Measurements from ENCODE around the gene SLC6A9. TPM values are rescaled to one million over a fixed set of nuclear protein-coding genes. Genes with fewer than 3 reads are reported as not detected.

The SLC6A9 gene
- total RNA-seq, 1 donor from 2014 or later: 29.4 TPM

GRCh38 chr1:43978551-43979260 lies 52.6 kb downstream of the SLC6A9 start, which contains the start of gene B4GALT2:
Gene B4GALT2 (plus strand): TSS chr1:43979210. CDS start chr1:43981161, 1,951 bp downstream.
- Mint-ChIP-seq H3K27me3 (no peaks in the 10 kb centered on the region), H3K4me1 (ENCODE audit: low read depth) (peaks cover 36% of the 10 kb centered on the region), H3K4me3 (ENCODE audit: low read depth) (peak within 1 kb of the TSS; percentile 90), H3K9me3 (ENCODE audit: low read depth) (no peaks in the 10 kb centered on the region), H3K36me3 (ENCODE audit: insufficient read depth) (peaks cover 18% of the 10 kb centered on the region), H3K27ac (peak within 1 kb of the TSS; percentile 86)
- TF ChIP-seq, protein P1, sequence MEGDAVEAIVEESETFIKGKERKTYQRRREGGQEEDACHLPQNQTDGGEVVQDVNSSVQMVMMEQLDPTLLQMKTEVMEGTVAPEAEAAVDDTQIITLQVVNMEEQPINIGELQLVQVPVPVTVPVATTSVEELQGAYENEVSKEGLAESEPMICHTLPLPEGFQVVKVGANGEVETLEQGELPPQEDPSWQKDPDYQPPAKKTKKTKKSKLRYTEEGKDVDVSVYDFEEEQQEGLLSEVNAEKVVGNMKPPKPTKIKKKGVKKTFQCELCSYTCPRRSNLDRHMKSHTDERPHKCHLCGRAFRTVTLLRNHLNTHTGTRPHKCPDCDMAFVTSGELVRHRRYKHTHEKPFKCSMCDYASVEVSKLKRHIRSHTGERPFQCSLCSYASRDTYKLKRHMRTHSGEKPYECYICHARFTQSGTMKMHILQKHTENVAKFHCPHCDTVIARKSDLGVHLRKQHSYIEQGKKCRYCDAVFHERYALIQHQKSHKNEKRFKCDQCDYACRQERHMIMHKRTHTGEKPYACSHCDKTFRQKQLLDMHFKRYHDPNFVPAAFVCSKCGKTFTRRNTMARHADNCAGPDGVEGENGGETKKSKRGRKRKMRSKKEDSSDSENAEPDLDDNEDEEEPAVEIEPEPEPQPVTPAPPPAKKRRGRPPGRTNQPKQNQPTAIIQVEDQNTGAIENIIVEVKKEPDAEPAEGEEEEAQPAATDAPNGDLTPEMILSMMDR (IDR thresholded peaks at IDR 0.05; ENCODE audit: unreplicated experiment): no peak
- DNase-seq (ENCODE audit: low spot score, unreplicated experiment): peak; percentile 34

GRCh38 chr1:43978264-43978550 lies 53.1 kb downstream of the SLC6A9 start:
- Mint-ChIP-seq H3K4me1 (ENCODE audit: low read depth) (peaks cover 36% of the 10 kb centered on the region), H3K27me3 (no peaks in the 10 kb centered on the region), H3K27ac (peak overlapping the region; percentile 86), H3K36me3 (ENCODE audit: insufficient read depth) (peaks cover 14% of the 10 kb centered on the region), H3K9me3 (ENCODE audit: low read depth) (no peaks in the 10 kb centered on the region), H3K4me3 (ENCODE audit: low read depth) (peak overlapping the region; percentile 90)
- TF ChIP-seq, protein P1 (IDR thresholded peaks at IDR 0.05; ENCODE audit: unreplicated experiment): no peak
- DNase-seq (ENCODE audit: low spot score, unreplicated experiment): no peak

DNA sequence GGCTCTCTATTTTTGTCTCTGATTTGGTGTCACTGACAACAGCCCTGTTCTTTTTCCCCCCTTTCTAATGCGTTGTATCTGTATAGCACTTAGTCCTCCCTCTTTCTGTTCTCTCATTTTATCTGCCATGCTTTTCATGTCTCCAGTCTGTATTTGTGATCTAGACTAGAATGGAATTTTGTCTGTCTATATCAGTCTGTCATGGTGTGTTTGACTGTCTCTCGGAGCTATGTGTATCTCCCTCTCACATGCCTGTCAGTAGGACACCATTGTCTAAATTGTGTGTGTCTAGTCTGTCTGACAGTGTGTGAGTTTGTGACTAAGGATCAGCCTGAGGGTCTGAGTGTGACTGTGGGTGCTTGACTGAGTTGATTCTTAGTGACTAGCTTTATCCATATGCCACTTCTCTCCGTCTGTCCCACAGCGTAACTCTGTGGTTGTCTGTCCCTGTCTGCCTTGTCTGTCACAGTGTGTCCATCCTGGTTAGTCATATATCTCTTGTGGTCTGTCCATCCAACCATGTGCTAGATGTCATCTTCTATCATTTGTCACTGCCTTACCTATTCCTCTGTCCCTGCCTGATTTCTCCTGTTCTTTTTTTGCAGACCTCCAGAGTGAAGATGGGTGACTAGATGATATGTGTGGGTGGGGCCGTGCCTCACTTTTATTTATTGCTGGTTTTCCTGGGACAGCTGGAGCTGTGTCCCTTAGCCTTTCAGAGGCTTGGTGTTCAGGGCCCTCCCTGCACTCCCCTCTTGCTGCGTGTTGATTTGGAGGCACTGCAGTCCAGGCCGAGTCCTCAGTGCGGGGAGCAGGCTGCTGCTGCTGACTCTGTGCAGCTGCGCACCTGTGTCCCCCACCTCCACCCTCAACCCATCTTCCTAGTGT lies 53.6 kb downstream of the SLC6A9 start:
- H3K4me3 Mint-ChIP-seq (ENCODE audit: low read depth): peak overlapping the region; percentile 90
- H3K9me3 Mint-ChIP-seq (ENCODE audit: low read depth): no peaks in the 10 kb centered on the region
- DNase-seq (ENCODE audit: low spot score, unreplicated experiment): no peak
- H3K36me3 Mint-ChIP-seq (ENCODE audit: insufficient read depth): peaks cover 9% of the 10 kb centered on the region
- TF ChIP-seq, protein P1 (IDR thresholded peaks at IDR 0.05; ENCODE audit: unreplicated experiment): no peak
- H3K27me3 Mint-ChIP-seq: no peaks in the 10 kb centered on the region
- H3K4me1 Mint-ChIP-seq (ENCODE audit: low read depth): peaks cover 36% of the 10 kb centered on the region
- H3K27ac Mint-ChIP-seq: no peak overlapping the region

DNA sequence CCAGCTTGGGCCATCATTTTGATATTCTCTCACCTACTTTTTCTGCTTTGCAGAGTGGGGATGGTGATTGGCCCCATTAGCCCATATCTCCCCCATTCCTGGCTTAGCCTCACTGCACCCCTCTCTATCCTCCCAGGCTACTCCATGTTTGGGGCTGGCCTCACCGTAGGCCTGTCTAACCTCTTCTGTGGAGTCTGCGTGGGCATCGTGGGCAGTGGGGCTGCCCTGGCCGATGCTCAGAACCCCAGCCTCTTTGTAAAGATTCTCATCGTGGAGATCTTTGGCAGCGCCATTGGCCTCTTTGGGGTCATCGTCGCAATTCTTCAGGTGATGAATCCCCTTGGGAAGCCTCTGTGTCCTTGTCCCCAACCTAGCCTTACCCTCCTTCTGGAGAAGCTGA lies 54.4 kb downstream of the SLC6A9 start:
- TF ChIP-seq, protein P1 (IDR thresholded peaks at IDR 0.05; ENCODE audit: unreplicated experiment): no peak
- peaks cover 8% of the 10 kb centered on the region for H3K36me3 Mint-ChIP-seq (ENCODE audit: insufficient read depth)
- H3K4me1 Mint-ChIP-seq (ENCODE audit: low read depth): peaks cover 36% of the 10 kb centered on the region

GRCh38 chr1:43976045-43976444 lies 55.2 kb downstream of the SLC6A9 start:
- DNase-seq (ENCODE audit: low spot score, unreplicated experiment): no peak
- Mint-ChIP-seq H3K4me1 (ENCODE audit: low read depth) (peaks cover 36% of the 10 kb centered on the region), H3K27ac (peak overlapping the region; percentile 83), H3K9me3 (ENCODE audit: low read depth) (no peaks in the 10 kb centered on the region), H3K36me3 (ENCODE audit: insufficient read depth) (peaks cover 8% of the 10 kb centered on the region), H3K4me3 (ENCODE audit: low read depth) (peak overlapping the region; percentile 90), H3K27me3 (no peaks in the 10 kb centered on the region)
- TF ChIP-seq, protein P1 (IDR thresholded peaks at IDR 0.05; ENCODE audit: unreplicated experiment): no peak

More for the DNA sequence above, 54.4 kb downstream of the SLC6A9 start:
- Mint-ChIP-seq H3K4me3 (ENCODE audit: low read depth) (peak overlapping the region; percentile 90), H3K27ac (no peak overlapping the region), H3K9me3 (ENCODE audit: low read depth) (no peaks in the 10 kb centered on the region), H3K27me3 (no peaks in the 10 kb centered on the region)
- no peak for DNase-seq (ENCODE audit: low spot score, unreplicated experiment)
